Mesendoderm (in vitro differentiated cells): Measurements from ENCODE around the gene MRPL36.

ENCODE experiments used
- DNase-seq: peaks from one replicate; pipeline ENCODE4 v3.0.0; 2013
- H2AK5ac ChIP-seq: 2 replicates; pipeline ENCODE4 v1.6.1; 2013; ENCODE audit warnings: low read length, inconsistent platforms
- H2BK120ac ChIP-seq: 2 replicates; pipeline ENCODE4 v1.6.1; 2013; ENCODE audit warnings: low read depth, mild to moderate bottlenecking, low read length, moderate library complexity, mixed read lengths
- H2BK15ac ChIP-seq: replicated peaks from 2 replicates; pipeline ENCODE4 v1.6.1; 2013; ENCODE audit warnings: low read depth, mild to moderate bottlenecking, moderate library complexity
- H2BK5ac ChIP-seq: 2 replicates; pipeline ENCODE4 v1.6.1; 2013; ENCODE audit warnings: low read length, inconsistent platforms
- H3K18ac ChIP-seq: 2 replicates; pipeline ENCODE4 v1.6.1; 2013; ENCODE audit warnings: mild to moderate bottlenecking, low read length, mixed read lengths
- H3K23ac ChIP-seq: one replicate; pipeline ENCODE4 v1.6.1; 2013; ENCODE audit warnings: low read length
- H3K27ac ChIP-seq: 2 replicates; pipeline ENCODE4 v1.5.1; 2013; ENCODE audit warnings: low read depth, mild to moderate bottlenecking, inconsistent platforms, low read length, moderate library complexity
- H3K27me3 ChIP-seq: 2 replicates; pipeline ENCODE4 v1.6.1; 2013; ENCODE audit warnings: low read length, control low read depth, mild to moderate bottlenecking, inconsistent platforms; ENCODE audit not compliant: insufficient read depth, poor library complexity
- H3K36me3 ChIP-seq: 2 replicates; pipeline ENCODE4 v1.6.1; 2013; ENCODE audit warnings: low read length, inconsistent platforms; ENCODE audit not compliant: control insufficient read depth, insufficient read depth
- H3K4ac ChIP-seq: one replicate; pipeline ENCODE4 v1.6.1; 2013; ENCODE audit warnings: low read depth, mild to moderate bottlenecking, low read length, moderate library complexity
- H3K4me1 ChIP-seq: 2 replicates; pipeline ENCODE4 v1.6.1; 2013; ENCODE audit warnings: low read depth, low read length, inconsistent platforms; ENCODE audit not compliant: control insufficient read depth
- H3K4me2 ChIP-seq: 2 replicates; pipeline ENCODE4 v1.6.1; 2013; ENCODE audit warnings: low read length
- H3K4me3 ChIP-seq: 2 replicates; pipeline ENCODE4 v1.5.1; 2013; ENCODE audit warnings: mild to moderate bottlenecking, low read length
- H3K56ac ChIP-seq: one replicate; pipeline ENCODE4 v1.6.1; 2013; ENCODE audit warnings: low read length
- H3K79me1 ChIP-seq: 2 replicates; pipeline ENCODE4 v1.6.1; 2013; ENCODE audit warnings: low read length, inconsistent platforms
- H3K79me2 ChIP-seq: 2 replicates; pipeline ENCODE4 v1.6.1; 2013; ENCODE audit warnings: mild to moderate bottlenecking, low read length; ENCODE audit not compliant: control insufficient read depth, insufficient read depth
- H3K9ac ChIP-seq: 2 replicates; pipeline ENCODE4 v1.6.1; 2013; ENCODE audit warnings: low read length, inconsistent platforms
- H4K5ac ChIP-seq: one replicate; pipeline ENCODE4 v1.6.1; 2013; ENCODE audit warnings: low read length
- H4K8ac ChIP-seq: one replicate; pipeline ENCODE4 v1.6.1; 2013; ENCODE audit warnings: low read depth, mild to moderate bottlenecking, control low read depth, low read length, moderate library complexity
- WGBS: extraction: QIAGEN DNeasy Blood & Tissue Kit; methylation state at CpG from one replicate; pipeline ENCODE4 v1.1.7; 2013; ENCODE audit warnings: low lambda C conversion rate, missing lambda C conversion rate; ENCODE audit not compliant: insufficient coverage; ENCODE audit errors: extremely low coverage; 5-methylcytosine and 5-hydroxymethylcytosine counted together

Gene MRPL36

GRCh38 chr5:1795931-1796330, 3.7 kb downstream of the MRPL36 start:
- no peak overlapping the region for H2BK120ac ChIP-seq
- no peaks in the 10 kb centered on the region for H3K27me3 ChIP-seq
- H3K23ac ChIP-seq, result no peak overlapping the region
- H3K9ac ChIP-seq, result no peak overlapping the region
- no CpG with 5 or more reads among the region's 8 CpGs for WGBS
- H3K36me3 ChIP-seq, result peaks cover 4% of the 10 kb centered on the region
- no peak overlapping the region for H3K4me2 ChIP-seq
- peaks cover 3% of the 10 kb centered on the region for H3K4me1 ChIP-seq
- H3K79me1 ChIP-seq, result peaks cover 11% of the 10 kb centered on the region
- H4K8ac ChIP-seq, result no peak overlapping the region
- H2BK5ac ChIP-seq, result no peak overlapping the region
- no peak overlapping the region for H3K18ac ChIP-seq
- DNase-seq, result no peak
- no peak overlapping the region for H3K56ac ChIP-seq
- no peak overlapping the region for H3K4ac ChIP-seq
- H4K5ac ChIP-seq, result no peak overlapping the region
- H3K79me2 ChIP-seq, result peaks cover 9% of the 10 kb centered on the region
- no peak overlapping the region for H3K27ac ChIP-seq
- no peak overlapping the region for H2AK5ac ChIP-seq
- no peak overlapping the region for H3K4me3 ChIP-seq
- no peak overlapping the region for H2BK15ac ChIP-seq

- H3K4me3 ChIP-seq, result no peak overlapping the region
Measured at GRCh38 chr5:1795506-1795905, 4.1 kb downstream of the MRPL36 start.

GRCh38 chr5:1794901-1795290, 4.7 kb downstream of the MRPL36 start:
- no peak overlapping the region for H3K56ac ChIP-seq

More at GRCh38 chr5:1795506-1795905, 4.1 kb downstream of the MRPL36 start:
- H4K8ac ChIP-seq, result no peak overlapping the region
- H3K27me3 ChIP-seq, result no peaks in the 10 kb centered on the region
- H3K36me3 ChIP-seq, result peaks cover 4% of the 10 kb centered on the region
- H3K27ac ChIP-seq, result no peak overlapping the region
- H4K5ac ChIP-seq, result no peak overlapping the region
- peaks cover 11% of the 10 kb centered on the region for H3K79me1 ChIP-seq
- peaks cover 9% of the 10 kb centered on the region for H3K79me2 ChIP-seq
- H2BK120ac ChIP-seq, result no peak overlapping the region
- H3K4ac ChIP-seq, result no peak overlapping the region
- DNase-seq, result no peak
- H2BK15ac ChIP-seq, result no peak overlapping the region
- no peak overlapping the region for H2AK5ac ChIP-seq
- no CpG with 5 or more reads among the region's 13 CpGs for WGBS
- H3K23ac ChIP-seq, result no peak overlapping the region
- H3K4me1 ChIP-seq, result peaks cover 3% of the 10 kb centered on the region
- H3K18ac ChIP-seq, result no peak overlapping the region
- H3K56ac ChIP-seq, result no peak overlapping the region
- no peak overlapping the region for H3K4me2 ChIP-seq
- H3K9ac ChIP-seq, result no peak overlapping the region
- no peak overlapping the region for H2BK5ac ChIP-seq

GRCh38 chr5:1793966-1794900, 5.4 kb downstream of the MRPL36 start:
- H3K4me3 ChIP-seq, result no peak overlapping the region
- peaks cover 3% of the 10 kb centered on the region for H3K4me1 ChIP-seq
- no peak overlapping the region for H3K9ac ChIP-seq
- H3K18ac ChIP-seq, result no peak overlapping the region
- no peak overlapping the region for H2BK15ac ChIP-seq
- H3K4ac ChIP-seq, result no peak overlapping the region
- no peak overlapping the region for H3K4me2 ChIP-seq
- no peak overlapping the region for H3K56ac ChIP-seq
- H3K23ac ChIP-seq, result no peak overlapping the region
- no CpG with 5 or more reads among the region's 33 CpGs for WGBS
- H3K27me3 ChIP-seq, result no peaks in the 10 kb centered on the region
- H2AK5ac ChIP-seq, result no peak overlapping the region
- H2BK120ac ChIP-seq, result no peak overlapping the region
- H3K27ac ChIP-seq, result no peak overlapping the region
- no peak overlapping the region for H4K8ac ChIP-seq
- no peak for DNase-seq
- H3K36me3 ChIP-seq, result peaks cover 4% of the 10 kb centered on the region
- peaks cover 11% of the 10 kb centered on the region for H3K79me1 ChIP-seq
- H2BK5ac ChIP-seq, result no peak overlapping the region
- peaks cover 9% of the 10 kb centered on the region for H3K79me2 ChIP-seq
- H4K5ac ChIP-seq, result no peak overlapping the region

More at GRCh38 chr5:1794901-1795290, 4.7 kb downstream of the MRPL36 start:
- peaks cover 9% of the 10 kb centered on the region for H3K79me2 ChIP-seq
- no peak overlapping the region for H2AK5ac ChIP-seq
- H4K5ac ChIP-seq, result no peak overlapping the region
- H3K36me3 ChIP-seq, result peaks cover 4% of the 10 kb centered on the region
- H2BK120ac ChIP-seq, result no peak overlapping the region
- no peak for DNase-seq
- H3K79me1 ChIP-seq, result peaks cover 11% of the 10 kb centered on the region
- peaks cover 3% of the 10 kb centered on the region for H3K4me1 ChIP-seq
- no peak overlapping the region for H4K8ac ChIP-seq
- no peak overlapping the region for H2BK15ac ChIP-seq
- H3K23ac ChIP-seq, result no peak overlapping the region
- no peak overlapping the region for H3K9ac ChIP-seq
- H3K27me3 ChIP-seq, result no peaks in the 10 kb centered on the region
- no peak overlapping the region for H2BK5ac ChIP-seq
- no peak overlapping the region for H3K27ac ChIP-seq
- H3K4me3 ChIP-seq, result no peak overlapping the region
- no CpG with 5 or more reads among the region's 17 CpGs for WGBS
- no peak overlapping the region for H3K18ac ChIP-seq
- H3K4me2 ChIP-seq, result no peak overlapping the region
- H3K4ac ChIP-seq, result no peak overlapping the region

- WGBS, result no CpG with 5 or more reads among the region's 10 CpGs
- Histone ChIP-seq H3K4ac (no peak overlapping the region), H2AK5ac (no peak overlapping the region)
Measured at GRCh38 chr5:1793301-1793740, 6.3 kb downstream of the MRPL36 start.

More at GRCh38 chr5:1793301-1793740, 6.3 kb downstream of the MRPL36 start:
- H4K8ac ChIP-seq, result no peak overlapping the region
- H2BK15ac ChIP-seq, result no peak overlapping the region
- DNase-seq, result no peak
- no peak overlapping the region for H4K5ac ChIP-seq
- no peak overlapping the region for H3K27ac ChIP-seq
- H3K79me2 ChIP-seq, result peaks cover 3% of the 10 kb centered on the region
- H3K4me1 ChIP-seq, result no peaks in the 10 kb centered on the region
- H2BK120ac ChIP-seq, result no peak overlapping the region
- no peak overlapping the region for H3K9ac ChIP-seq
- no peak overlapping the region for H3K23ac ChIP-seq
- no peak overlapping the region for H3K18ac ChIP-seq
- H3K4me3 ChIP-seq, result no peak overlapping the region
- H2BK5ac ChIP-seq, result no peak overlapping the region
- peaks cover 9% of the 10 kb centered on the region for H3K79me1 ChIP-seq
- H3K36me3 ChIP-seq, result peaks cover 4% of the 10 kb centered on the region
- no peaks in the 10 kb centered on the region for H3K27me3 ChIP-seq
- no peak overlapping the region for H3K56ac ChIP-seq
- no peak overlapping the region for H3K4me2 ChIP-seq
